Measurements from ENCODE around the gene ONECUT2.

DNA sequence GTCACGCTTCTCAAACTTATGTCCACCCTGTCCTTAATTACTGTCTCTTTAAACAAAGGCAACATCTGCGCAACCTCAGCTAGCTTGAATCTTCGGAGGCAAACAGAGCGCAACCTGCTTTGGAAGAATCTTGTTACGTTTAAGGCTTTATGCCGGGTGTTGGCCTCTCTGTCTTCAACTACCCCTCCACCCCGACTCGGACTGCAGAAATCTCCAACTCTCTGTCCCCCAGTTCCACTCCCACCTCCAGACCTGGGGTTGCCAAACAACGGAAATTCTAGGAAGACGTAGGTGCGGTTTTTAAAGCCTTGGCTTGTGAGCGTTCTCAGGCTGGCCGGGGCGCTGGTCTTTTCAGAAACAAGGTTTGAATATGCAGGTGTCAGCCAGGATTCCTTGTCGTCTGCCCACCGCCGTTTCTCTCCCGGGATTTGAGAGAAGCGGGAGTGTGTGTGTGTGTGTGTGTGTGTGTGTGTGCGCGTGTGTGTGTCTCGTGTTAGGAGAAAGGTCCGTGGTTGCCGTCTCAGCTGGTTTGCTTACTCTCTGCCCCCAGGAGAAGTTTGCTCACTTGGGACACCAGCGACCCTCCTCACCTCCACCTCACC, 1.1 kb upstream of the ONECUT2 start:
- TF ChIP-seq, protein P1, sequence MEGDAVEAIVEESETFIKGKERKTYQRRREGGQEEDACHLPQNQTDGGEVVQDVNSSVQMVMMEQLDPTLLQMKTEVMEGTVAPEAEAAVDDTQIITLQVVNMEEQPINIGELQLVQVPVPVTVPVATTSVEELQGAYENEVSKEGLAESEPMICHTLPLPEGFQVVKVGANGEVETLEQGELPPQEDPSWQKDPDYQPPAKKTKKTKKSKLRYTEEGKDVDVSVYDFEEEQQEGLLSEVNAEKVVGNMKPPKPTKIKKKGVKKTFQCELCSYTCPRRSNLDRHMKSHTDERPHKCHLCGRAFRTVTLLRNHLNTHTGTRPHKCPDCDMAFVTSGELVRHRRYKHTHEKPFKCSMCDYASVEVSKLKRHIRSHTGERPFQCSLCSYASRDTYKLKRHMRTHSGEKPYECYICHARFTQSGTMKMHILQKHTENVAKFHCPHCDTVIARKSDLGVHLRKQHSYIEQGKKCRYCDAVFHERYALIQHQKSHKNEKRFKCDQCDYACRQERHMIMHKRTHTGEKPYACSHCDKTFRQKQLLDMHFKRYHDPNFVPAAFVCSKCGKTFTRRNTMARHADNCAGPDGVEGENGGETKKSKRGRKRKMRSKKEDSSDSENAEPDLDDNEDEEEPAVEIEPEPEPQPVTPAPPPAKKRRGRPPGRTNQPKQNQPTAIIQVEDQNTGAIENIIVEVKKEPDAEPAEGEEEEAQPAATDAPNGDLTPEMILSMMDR (IDR thresholded peaks at IDR 0.05), result no peak
- TF ChIP-seq POLR2A (IDR thresholded peaks at IDR 0.05), result no peak

Measured in uterus (tissue), 2 donors.